HG03432 (cell line): ENCODE data around the gene MBNL2.

Source experiments
- ATAC-seq: cut with Tn5 transposase; IDR thresholded peaks from one replicate; pipeline ENCODE4 v1.9.1; 2021; ENCODE audit warnings: mild to moderate bottlenecking, moderate library complexity; ENCODE audit not compliant: unreplicated experiment

Gene MBNL2, protein sequence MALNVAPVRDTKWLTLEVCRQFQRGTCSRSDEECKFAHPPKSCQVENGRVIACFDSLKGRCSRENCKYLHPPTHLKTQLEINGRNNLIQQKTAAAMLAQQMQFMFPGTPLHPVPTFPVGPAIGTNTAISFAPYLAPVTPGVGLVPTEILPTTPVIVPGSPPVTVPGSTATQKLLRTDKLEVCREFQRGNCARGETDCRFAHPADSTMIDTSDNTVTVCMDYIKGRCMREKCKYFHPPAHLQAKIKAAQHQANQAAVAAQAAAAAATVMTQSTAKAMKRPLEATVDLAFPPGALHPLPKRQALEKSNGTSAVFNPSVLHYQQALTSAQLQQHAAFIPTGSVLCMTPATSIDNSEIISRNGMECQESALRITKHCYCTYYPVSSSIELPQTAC

DNA sequence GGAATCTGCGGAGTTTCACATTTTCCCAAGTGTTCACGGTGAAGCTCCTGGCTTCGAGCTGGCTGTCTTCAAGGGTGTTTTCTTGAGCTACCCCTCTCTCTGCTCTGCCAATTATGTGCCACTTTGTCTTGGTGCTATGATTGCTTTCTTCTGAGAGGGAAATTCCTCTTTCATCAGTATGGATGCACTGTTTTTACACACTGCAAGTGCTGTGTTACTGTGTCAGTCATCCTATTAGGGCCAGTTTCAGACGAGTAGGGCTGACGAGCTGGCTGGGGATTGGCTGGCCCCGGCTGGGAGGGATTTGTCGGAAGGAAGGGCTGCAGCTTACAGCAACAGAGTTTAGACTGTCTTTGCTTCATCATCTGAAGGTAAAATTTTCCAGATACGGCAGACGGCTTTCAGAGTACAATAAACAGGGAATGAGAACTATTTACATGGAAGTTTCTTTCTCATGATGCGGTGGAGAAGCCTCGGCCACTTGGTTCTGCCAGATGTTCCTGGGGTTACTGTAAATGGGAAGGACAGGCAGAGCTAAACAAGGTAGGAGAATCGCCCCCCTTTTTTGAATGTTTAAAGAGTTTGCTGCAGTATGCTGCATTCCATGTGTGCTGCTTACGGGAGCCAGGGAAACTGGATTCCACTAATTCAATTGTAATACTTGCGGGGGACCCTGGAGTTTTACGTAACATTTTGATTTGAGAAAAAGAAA is at the start of gene MBNL2:
TSS of gene MBNL2 (plus strand) at position 345 of the 712 bp plus-strand sequence. CDS start 53,903 bp downstream, outside the sequence.
- peak; percentile 96 for ATAC-seq

- ATAC-seq = no peak
Measured at GRCh38 chr13:97174638-97175037, 47.5 kb upstream of the MBNL2 start.

DNA sequence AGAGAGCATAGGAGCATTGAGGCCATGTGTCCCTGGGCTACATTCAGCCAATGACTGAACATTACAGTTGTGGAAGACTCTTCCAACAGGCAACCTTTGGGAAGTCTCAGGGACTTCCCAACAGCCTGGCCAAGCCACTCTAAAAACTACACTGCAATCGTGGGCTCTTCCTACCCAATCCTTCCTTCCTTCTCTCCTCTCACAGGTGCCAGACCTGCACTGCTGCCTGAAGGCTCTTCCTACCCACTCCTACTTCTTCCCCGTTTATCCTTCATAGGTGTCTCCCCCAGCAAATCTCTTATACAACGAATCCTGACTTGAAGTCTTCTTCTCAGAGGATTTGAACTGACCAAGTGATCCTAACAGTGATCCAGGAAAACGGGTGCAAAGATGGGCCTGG is 47.1 kb upstream of the MBNL2 start:
- ATAC-seq = no peak

- ATAC-seq = no peak
Measured at GRCh38 chr13:97179501-97179900, 42.6 kb upstream of the MBNL2 start.

DNA sequence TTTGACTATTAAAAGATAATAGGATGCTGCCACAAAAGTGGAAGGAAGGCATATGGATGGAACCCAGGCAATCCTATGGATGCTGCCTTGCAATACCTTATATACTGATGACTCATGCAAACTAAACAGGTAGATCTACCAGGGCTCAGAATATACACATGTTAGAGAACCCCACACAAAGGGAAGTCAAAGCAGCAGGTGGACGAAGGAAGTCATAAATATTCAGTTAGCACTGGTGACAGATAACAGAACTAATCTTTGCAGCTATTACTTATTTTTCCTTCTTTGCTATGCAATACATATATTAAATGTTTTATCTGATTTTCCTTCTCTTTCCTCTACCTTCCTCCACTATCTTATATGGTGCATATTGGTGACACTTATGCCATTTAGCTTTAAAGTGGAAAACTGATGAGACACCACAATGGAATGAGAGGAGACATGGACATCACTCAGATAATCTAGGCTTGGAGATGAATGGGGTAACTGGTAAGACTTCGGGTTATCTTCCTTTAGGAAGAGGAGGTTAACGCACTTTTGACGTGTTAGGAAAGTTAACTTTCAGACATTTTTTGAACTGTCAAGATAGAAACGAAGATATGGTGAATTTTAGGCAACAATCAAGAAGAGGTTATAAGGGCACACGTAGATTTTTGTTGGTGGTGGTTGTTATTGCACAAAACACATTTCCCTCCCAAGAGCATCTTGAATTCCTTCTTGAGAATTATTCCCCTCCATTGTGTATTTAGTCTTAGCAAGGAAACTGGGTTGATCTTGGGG is 39.8 kb upstream of the MBNL2 start:
- no peak for ATAC-seq

DNA sequence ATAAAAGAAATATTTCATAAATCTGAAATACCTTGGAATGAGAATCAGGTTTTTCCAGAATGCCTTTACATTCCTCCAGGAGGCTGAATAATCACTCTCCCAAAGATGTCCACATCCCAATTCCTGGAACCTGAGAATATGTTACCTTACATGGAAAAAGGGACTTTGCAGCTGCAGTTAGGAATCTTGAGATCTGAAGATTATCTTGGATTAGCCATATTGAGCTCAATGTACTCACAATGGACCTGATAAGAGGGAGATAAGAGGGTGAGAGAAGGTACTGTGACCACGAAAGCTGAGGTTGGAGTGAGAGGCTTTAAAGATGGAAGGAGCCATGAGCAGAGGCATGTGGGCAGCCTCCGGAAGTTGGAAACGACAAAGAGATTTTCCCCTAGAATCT is 36.8 kb upstream of the MBNL2 start:
- ATAC-seq = no peak

DNA sequence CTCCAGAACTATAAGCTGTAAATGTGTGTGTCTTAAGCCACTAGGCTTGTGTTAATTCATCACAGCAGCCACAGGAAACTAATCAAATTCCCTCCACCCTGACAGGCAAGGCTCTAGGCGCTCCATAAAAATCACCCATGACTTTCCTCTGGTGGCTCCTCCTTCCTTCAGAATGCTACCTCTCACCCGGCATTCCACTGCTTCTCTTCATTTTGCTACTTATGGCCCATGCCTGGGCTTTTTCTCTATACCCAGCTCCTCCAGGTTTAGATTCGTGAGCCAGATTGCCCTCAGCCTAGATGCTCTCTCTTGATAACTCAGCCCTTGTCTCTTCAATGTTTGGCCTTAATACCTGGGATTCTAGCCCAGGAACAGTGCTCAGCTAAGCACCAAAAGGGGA is 36.4 kb upstream of the MBNL2 start:
- no peak for ATAC-seq

- no peak for ATAC-seq
Measured at GRCh38 chr13:97188207-97188606, 33.9 kb upstream of the MBNL2 start.

- ATAC-seq = no peak
Measured at GRCh38 chr13:97189928-97190327, 32.2 kb upstream of the MBNL2 start.

DNA sequence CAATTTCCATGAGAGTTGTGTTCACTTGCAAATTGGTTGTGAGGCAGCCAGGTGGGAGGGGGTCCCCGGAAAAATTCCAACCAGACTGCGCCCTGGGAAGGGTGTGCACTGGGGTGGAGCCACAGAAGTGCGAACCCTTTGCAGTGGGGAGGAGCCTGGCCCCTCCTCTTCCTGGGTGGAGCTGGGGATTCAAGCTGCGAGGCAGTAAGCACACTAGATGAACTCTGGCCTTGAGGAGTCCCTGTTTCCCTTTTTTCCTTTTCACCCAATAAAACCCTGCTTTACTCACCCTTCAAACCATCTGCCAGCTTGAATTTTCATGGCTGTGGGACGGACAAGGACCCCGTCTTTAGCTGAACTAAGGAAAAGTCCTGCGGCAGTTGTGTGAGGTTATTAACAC is 31.0 kb upstream of the MBNL2 start:
- ATAC-seq = no peak

- ATAC-seq = no peak
Measured at GRCh38 chr13:97191615-97192014, 30.5 kb upstream of the MBNL2 start.

GRCh38 chr13:97192166-97192565 is 30.0 kb upstream of the MBNL2 start:
- ATAC-seq = no peak

DNA sequence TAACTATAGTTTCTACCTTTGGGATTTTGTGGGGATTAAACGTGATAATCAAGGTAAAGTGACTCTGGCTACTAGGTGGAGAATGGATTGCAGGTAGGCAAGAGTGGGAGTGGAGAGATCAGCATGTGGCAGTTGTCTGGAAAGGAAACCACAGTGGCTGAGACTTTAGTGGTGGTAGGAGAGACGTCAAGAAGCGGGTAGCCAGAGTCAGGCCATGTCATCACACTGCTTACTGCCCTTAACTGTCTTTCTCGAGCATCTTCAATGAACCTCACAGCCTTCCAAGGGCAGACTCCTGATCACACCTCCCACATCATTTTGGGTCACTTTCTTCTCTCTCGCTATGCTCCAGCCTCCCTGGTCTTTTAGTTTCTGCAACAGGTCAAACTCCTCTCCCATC is 28.6 kb upstream of the MBNL2 start:
- ATAC-seq = no peak

GRCh38 chr13:97194479-97194878 is 27.7 kb upstream of the MBNL2 start:
- no peak for ATAC-seq

GRCh38 chr13:97196340-97196739 is 25.8 kb upstream of the MBNL2 start:
- ATAC-seq = no peak

GRCh38 chr13:97198753-97199152 is 23.4 kb upstream of the MBNL2 start:
- no peak for ATAC-seq

DNA sequence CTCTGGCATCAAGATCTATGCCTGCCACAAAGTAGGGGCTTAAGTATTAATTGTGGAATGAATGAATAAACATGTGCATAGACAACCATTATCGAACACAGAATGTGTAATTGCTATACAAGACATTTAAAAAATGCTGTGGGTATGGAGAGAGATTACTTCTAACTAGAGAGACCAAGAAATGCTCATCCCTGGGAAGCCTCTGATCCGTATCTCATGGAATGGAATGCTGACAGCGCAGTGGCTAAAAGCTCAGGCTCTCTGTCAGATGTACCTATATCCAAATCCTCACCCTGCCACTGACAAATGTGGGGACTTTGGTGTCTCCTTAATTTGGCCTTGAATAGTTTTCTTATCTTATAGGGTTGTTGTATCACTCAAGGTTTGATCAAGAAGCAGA is 22.7 kb upstream of the MBNL2 start:
- no peak for ATAC-seq

DNA sequence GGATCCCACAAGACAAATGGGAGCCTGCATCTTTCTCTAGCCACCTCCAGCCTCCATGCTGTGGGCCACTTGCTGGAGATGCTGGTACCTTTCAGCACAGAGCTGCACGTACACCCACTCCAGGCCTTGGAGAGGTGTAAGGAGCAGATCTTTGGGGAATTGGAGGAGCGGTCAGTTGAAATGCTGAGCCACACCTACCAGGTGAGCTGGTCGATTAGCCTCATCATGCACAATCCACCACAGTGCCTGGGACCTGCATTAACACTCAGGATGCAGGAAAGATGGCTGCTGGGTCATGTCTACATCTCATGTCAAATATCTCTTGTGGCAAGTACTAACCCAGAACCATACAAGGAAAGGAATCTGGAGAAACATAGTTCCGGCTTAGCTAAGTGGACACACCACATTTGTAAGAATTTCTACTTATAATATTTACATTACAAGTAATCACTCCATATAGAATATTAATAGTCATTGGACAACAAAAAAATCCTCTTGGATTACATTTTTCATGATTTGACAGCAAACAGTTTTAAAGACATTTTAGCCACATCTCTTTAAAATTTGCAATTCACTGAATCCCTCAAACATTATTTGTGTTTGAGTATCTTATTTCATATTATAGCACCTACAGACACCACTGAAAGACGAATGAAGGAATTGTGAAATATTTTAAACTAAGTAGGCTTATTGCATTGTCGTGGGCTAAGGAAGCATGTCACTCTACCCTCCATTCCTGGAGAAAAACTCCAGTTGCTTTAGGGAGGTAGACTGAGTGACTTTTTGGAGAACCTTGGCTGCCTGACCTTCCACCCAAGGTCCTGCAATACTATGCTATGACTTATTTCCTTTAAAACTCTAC is 21.8 kb upstream of the MBNL2 start:
- no peak for ATAC-seq

DNA sequence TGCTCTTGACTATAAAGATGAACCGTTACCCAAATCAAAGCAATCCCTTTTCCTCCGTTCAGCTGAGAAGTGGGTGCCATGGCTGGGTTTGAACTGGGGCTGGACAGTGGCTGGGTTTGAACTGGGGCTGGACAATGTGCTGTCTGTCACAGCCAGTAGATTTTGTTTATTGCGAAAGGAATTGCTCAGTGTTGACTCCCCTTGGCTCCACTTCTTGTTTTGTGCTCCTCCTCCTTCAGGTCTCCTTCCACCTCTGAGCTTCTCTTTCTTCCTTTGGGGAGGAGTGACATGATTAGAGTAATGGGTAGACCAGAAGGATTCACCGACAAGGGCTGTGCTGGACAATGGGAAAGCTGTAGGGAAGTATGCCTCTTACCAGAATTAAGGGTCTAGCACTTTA is 19.4 kb upstream of the MBNL2 start:
- ATAC-seq = no peak

GRCh38 chr13:97205465-97205864 is 16.7 kb upstream of the MBNL2 start:
- no peak for ATAC-seq

GRCh38 chr13:97205982-97206381 is 16.2 kb upstream of the MBNL2 start:
- no peak for ATAC-seq
